HuH-7.5 (cell line): ENCODE measurements around the gene LRRC17.
"Not testable (repeated sequence)": the region's sequence is repeated elsewhere in the genome, so short reads cannot be mapped to it uniquely, and the experiment has no call there.

Experiments used
- DNase-seq: peaks from one replicate; pipeline ENCODE4 v3.0.0; 2011; ENCODE audit warnings: low spot score

The LRRC17 gene

DNA sequence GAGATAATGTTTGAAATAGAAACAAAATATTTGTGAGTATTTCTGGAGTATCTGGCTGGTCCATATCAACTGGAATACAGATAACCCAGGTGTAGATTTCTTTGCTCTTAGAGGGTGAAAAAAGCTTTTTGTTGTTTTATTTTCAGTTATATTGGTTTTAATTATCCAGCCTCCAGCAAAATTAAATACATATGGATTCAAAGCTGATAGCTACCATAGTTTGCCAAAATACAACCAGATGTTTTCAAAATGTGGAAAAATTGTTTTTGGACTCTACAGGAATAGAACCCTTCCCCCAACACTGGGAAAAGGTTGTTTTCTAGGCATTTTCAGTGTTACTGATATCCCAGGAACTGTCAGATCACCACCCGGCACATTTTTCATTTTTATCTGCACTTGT is 30.1 kb downstream of the LRRC17 start:
- DNase-seq = no peak

DNA sequence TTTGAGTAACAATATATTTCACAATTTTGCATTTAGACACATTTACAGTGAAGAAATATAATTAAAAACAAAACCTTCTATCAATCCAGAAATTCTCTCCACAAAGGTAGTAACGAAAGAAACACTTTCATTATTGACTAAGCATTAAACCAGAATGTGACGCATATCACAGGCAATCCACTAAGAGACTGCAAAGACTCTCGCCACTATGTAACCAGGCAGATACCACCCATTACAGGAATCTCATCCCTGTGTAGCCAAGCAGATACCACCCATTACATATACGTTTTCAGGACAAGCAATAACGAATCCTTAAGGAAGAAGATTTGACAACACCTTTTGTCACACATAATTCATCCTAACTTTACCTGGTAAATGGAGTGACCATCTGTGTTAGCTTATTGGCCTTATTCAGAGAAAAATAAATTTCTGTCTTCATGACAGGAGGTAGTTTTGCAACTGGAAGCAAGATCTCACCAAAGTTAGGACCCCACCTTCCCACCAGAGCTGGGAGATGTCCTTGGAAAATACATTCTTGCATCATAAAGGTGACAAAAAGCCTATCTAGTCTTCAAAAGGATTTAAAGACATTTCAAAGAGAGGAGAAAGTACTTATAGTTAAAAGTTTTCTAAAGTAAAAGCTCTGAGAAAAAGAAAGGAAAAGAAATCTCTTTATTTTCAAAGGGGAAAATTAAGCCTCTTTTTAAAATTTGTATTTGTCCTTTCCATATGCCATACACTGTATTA is 30.8 kb downstream of the LRRC17 start:
- DNase-seq = no peak

DNA sequence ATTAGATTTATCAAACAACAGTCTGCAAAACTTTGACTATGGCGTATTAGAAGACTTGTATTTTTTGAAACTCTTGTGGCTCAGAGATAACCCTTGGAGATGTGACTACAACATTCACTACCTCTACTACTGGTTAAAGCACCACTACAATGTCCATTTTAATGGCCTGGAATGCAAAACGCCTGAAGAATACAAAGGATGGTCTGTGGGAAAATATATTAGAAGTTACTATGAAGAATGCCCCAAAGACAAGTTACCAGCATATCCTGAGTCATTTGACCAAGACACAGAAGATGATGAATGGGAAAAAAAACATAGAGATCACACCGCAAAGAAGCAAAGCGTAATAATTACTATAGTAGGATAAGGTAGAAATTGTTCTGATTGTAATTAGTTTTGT is 31.4 kb downstream of the LRRC17 start:
- no peak for DNase-seq

DNA sequence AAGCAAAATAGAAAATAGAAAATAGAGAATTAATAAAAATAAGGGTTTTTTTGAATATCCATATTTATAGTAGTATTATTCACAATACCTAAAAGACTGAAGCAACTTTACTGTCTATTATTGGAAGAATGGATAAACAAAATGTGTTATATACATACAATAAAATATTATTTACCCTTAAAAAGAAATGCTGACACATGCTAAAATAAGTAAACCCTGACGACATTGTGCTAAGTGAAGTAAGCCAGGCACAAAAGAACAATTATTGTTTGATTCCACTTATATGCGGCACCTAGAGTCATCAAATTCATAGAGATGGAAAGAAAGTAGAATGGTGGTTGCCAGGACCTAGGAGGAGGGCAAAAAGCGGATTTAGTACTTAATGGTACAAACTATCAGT is 39.0 kb downstream of the LRRC17 start:
- no peak for DNase-seq

DNA sequence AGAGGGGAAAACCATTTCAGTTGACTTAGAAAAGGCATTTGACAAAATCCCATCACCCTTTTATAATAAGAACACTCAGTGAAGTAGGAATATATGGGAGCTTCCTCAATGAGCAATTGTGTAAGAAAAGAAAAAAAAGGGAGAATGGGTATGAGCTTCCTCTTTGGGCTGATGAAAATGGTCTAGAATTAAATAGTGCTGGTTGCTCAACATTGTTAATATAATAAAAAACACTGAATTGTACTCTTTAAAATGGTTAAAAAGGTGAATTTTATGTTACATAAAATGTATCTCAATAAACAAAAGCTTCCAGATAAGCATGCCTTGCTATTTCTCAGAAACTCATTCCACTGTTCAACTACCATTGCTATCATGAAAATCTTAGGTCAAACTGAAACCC is 40.6 kb downstream of the LRRC17 start:
- DNase-seq = no peak

DNA sequence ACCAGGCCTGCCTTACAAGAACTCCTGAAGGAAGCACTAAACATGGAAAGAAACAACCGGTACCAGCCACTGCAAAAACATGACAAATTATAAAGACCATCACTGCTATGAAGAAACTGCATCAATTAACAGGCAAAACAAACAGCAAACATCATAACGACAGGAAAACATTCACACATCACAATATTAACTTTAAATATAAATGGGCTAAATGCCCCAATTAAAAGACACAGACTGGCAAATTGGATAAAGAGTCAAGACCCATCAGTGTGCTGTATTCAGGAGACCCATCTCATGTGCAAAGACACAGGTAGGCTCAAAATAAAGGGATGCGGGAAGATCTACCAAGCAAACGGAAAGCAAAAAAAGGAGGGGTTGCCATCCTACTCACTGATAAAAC is 41.6 kb downstream of the LRRC17 start:
- DNase-seq = not testable (repeated sequence)

DNA sequence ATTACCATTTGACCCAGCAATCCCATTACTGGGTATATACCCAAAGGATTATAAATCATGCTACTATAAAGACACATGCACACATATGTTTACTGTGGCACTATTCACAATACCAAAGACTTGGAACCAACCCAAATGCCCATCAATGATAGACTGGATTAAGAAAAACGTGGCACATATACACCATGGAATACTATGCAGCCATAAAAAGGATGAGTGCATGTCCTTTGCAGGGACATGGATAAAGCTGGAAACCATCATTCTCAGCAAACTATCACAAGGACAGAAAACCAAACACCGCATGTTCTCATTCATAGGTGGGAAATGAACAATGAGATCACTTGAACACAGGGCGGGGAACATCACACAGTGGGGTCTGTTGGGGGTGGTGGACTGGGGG is 45.2 kb downstream of the LRRC17 start:
- DNase-seq = not testable (repeated sequence)

DNA sequence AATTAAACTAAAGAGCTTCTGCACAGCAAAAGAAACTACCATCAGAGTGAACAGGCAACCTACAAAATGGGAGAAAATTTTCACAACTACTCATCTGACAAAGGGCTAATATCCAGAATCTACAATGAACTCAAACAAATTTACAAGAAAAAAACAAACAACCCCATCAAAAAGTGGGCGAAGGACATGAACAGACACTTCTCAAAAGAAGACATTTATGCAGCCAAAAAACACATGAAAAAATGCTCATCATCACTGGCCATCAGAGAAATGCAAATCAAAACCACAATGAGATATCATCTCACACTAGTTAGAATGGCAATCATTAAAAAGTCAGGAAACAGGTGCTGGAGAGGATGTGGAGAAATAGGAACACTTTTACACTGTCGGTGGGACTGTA is 49.2 kb downstream of the LRRC17 start:
- not testable (repeated sequence) for DNase-seq

DNA sequence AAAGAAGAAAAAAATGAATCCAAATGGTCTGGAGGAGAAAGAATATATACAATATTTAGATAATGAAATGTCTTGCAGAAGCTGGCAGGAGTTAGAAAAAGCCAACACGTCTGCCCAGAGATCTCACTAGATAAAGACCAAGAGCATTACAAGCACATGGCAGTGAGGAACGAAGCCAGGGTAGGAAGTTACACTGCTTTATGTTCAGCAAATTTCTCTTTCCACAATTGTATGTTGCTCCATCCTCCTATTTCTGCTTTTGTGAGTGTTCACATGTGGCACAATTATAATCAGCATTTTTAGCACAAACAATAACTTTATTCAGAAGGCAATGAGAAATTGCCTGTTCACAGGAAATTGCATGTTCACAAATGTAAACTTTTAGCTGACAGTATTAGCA is 53.7 kb downstream of the LRRC17 start:
- DNase-seq = no peak

DNA sequence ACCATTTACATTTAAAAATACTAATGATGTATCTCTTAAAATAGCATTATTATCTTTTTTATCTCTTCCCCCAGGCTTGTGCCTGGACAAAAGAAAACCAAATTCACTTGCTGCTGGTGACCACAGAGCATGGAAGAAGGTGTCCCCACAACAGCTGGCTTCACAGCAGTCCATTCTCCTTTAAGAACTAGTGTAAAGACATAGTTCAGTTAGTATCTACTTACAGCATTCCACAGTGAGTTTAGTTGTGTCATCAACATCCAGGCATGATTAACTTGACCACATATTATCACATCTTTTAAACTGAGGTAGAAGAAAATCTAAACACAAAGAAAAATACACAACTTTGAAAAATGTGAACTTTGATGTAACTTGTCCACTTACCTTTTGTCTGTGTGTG is 55.0 kb downstream of the LRRC17 start:
- no peak for DNase-seq

DNA sequence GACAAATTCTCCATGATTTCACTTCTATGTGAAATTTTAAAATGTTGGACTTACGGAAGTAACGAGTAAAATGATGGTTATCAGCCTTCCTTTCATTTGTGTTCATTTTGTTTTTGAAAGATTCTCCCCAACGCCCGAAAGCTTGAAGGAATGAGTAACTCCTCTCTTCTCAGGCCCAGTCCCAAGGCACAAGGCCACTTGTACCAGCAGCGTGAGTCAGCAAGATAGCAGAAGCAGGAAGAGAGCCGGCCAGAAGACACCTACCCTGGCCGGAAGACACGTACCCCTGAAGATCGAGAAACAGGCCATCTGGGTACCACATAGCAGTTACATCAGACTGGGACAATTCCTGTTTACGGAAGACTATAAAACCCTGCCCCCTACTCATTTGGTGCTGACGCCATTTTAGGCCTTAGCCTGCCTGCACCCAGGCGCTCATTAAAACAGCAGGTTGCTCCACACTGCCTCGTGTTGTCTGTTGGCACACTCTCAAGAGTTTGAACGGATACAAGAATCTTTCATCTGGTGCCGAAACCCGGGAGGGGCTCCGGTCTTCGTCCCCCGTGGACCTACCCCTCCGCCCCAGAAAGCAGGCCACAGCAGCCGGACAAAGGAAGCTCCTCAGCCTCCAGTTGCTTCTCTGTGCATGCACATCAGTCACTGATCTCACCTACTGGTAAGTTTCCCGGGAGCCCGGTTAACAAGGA is 60.4 kb downstream of the LRRC17 start:
- no peak for DNase-seq

DNA sequence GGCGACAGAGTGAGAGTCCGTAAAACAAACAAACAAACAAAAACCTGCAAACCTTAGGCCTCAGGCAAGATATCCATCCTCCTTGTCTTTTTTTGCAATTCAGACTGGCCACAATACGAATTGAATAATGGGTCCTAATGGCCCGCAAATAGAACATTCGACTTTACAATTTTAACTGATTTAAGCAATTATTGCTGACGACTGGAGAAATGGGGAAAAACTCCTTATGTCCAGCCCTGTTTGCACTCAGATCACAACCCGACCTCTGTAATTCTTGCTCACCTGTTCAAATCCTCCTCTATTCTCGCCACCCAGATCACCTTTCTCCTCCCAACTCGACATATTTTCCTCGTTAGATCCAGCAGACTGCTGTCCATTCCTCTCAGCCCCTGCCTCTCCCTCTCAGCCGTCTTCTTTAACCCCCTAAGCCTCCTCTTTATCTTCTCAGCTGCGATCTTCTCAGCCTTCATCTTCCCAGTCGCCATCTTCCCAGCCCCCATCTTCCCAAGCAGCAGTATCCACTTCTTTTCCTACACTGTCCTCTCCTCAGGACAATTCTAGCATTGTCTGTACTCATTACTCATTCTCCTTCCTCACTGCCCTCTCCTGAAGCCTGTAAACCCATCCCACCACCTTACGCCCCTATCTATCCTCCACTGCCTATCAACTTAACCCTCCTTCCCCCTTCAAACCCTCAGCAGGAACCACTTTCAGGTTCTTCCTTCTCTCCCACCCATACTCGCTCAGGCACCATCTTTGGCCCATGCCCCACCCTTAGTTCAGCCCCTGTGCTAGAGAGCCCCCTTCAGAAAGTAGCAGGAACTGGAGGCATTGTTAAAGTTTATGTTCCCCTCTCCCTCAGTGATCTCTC is 61.8 kb downstream of the LRRC17 start:
- no peak for DNase-seq

DNA sequence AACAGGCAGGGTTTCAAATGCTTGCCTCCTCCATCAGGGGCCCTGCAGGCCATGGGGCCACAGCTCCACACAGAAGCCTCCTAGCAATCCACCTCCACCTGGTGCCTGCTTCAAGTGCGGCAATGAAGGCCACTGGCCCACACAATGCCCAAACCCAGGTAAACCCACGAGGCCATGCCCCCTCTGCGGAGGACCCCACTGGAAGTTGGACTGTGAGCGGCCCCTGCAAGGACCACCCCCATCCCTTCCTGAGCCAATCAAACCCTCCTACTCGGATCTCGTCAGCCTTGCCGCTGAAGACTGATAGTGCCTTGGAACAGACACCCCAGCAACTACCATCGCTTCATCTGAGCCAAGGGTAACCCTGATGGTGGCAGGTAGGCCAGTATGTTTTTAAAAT is 63.1 kb downstream of the LRRC17 start:
- no peak for DNase-seq

DNA sequence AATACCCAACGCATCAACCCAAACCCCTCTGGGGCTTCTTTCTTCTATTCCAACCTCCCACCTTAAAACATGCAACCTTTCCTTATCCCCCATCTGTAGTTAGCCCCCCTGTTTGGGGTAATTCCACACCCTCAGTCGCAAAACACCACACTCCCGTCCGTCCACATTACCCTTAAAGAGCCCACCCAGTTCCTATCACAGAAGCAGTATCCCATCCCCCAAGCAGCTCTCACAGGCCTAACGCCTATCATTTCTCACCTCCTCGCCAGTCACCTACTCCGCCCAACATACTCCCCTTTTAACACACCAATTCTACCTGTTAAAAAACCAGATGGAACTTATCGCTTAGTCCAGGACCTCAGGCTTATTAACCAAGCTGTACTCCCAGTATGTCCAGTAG is 63.7 kb downstream of the LRRC17 start:
- DNase-seq = no peak

DNA sequence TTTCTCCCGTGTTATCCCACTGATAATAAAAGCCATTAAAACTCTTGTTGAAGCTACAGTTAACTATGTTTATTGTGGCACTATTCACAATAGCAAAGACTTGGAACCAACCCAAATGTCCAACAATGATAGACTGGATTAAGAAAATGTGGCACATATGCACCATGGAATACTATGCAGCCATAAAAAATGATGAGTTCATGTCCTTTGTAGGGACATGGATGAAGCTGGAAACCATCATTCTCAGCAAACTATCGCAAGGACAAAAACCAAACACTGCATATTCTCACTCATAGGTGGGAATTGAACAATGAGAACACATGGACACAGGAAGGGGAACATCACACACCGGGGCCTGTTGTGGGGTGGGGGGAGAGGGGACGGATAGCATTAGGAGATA is 64.8 kb downstream of the LRRC17 start:
- not testable (repeated sequence) for DNase-seq

DNA sequence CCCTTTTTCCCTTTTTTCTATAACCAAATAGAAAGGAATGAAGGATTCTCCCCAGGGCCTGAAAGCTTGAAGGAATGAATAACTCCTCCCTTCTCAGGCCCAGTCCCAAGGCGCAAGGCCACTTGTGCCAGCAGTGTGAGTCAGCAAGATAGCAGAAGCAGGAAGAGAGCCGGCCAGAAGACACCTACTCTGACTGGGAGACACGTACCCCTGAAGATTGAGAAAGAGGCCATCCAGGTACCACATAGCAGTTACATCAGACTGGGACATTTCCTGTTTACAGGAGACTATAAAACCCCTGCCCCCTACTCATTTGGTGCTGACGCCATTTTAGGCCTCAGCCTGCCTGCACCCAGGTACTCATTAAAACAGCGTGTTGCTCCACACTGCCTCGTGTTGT is 65.5 kb downstream of the LRRC17 start:
- DNase-seq = no peak

DNA sequence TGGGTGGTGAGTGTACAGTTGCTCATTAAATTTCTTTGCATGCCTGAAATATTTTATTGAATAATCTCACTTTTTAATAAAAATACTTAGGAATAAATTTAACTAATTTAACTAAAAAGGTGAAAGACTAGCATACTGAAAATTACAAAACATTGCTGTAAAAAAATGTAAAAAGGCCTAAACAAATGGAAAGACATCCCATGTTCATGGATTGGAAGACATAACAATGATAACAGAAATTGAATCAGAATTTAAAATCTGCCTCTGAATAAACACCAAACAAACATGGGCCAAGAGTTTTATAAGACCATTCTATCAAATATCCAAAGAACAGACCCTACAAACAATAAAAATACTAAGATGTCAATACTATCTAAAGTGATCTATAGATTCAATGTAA is 66.9 kb downstream of the LRRC17 start:
- DNase-seq = no peak

DNA sequence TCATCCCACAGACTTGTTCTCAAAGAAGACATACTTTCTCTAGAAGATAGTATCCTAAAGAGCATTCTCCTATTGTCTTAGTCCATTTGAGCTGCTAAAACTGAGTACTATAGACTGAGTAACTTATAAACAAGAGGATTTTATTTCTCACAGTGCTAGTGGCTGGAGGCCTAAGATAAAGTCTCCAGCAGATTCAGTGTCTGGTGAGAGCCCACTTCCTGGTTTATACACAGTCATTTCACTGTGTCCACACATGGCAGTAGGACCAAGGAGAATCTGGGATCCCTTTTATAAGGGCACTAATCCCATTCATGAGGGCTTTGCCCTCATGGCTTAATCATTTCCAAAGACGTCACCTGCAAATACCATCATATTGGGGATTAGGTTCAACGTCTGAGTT is 68.7 kb downstream of the LRRC17 start:
- no peak for DNase-seq

DNA sequence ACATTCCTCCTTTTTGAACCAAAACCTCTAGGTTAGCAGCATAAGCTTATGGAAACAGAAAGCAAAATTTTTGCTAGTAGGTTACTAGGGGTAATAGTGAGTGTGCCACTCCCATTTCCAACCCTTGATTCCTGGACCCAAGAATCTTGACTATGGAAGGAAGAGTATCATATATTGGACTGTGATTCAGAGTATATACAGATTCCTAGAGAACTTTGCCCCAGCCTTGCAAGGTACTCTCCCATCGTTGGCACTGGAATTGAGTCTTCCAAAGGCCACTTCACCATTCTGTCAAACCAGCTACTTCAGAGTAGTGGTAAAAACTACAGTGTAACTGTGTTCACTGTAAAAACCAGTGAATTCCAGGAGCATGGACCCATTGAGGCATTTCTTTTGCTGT is 69.4 kb downstream of the LRRC17 start:
- DNase-seq = no peak

DNA sequence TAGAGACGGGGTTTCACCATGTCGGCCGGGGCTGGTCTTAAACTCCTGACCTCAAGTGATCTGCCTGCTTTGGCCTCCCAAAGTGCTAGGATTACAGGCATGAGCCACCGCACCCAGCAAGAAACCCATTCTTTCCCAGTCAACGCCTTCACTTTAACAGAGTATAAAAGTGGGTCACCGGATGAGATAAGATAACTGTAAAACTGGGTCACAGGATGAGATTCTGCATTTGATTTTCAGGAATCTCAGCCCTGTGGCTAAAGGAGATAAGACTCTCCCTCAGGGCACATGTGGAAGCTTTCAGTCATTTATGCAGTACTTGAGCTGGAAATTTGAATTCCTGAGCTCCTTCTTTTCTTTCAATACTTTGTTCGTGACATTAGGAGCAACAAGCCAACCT is 70.8 kb downstream of the LRRC17 start:
- DNase-seq = no peak

DNA sequence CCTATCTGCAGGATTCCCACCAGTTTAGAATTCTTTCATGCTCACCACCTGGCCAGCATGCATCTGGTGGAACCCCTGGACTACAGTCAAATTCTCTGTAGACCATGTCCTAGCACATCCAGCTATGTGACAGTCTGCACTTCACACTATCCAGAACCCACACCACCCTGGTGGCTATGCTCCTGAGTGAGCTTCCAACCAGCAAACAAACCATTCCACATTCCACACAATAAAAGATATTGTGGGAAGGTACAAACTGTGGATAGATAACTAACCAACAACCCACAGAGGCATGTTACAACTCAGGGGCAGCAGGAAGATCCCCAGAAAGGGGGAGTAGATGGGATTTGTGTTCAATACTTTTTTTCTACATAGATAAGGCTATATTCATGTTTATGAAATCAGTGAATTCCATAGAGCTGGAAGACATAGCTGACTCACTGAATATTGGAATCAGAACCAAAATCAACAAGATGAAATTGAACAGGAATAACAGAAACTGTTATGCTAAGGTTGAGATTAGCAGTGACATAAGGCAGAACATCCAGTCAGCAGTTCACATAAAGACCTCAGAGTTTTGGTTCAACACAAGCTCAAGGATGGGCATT is 72.5 kb downstream of the LRRC17 start:
- DNase-seq = no peak

DNA sequence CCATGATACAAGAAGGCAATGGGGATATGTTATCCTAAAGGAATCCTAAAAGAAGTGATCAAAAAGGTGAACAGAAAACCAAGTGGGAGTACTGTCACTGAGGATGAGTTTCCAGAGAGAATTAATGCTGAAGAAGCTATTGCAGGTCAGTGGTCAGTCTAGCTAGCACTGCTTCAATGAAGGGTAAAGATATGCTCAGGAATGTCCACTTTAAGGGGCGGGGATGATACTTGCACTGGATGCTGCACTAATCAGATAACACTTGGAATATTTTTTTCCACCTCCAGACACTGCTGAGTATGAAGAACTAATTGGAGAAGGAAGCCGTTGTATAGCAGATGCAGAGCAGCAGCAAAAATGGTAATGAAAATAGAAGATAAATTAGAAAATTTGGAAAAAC is 75.3 kb downstream of the LRRC17 start:
- DNase-seq = no peak
